Activated T-cell treated with anti-CD3 and anti-CD28 coated beads, Interleukin-2, amount 50 U/mL, for 24 hours (primary cell): Measurements from ENCODE around the gene KHDC4.
"Not testable (repeated sequence)": the region's sequence is repeated elsewhere in the genome, so short reads cannot be mapped to it uniquely, and the experiment has no call there.

ENCODE experiments used
- DNase-seq: peaks from one replicate; pipeline ENCODE4 v3.0.0-alpha.2; 2020
- H3K27ac Mint-ChIP-seq: 2 replicates; pipeline ENCODE4 v1.8.0; 2020; ENCODE audit warnings: mild to moderate bottlenecking, mixed read lengths
- H3K27me3 Mint-ChIP-seq: 2 replicates; pipeline ENCODE4 v1.8.0; 2020; ENCODE audit warnings: mixed read lengths
- H3K36me3 Mint-ChIP-seq: 2 replicates; pipeline ENCODE4 v1.8.0; 2020; ENCODE audit warnings: low read depth, mixed read lengths
- H3K4me1 Mint-ChIP-seq: 2 replicates; pipeline ENCODE4 v1.8.0; 2020; ENCODE audit warnings: low read depth, mixed read lengths
- H3K4me3 Mint-ChIP-seq: 2 replicates; pipeline ENCODE4 v1.8.0; 2020; ENCODE audit warnings: mild to moderate bottlenecking, moderate library complexity, mixed read lengths
- H3K9me3 Mint-ChIP-seq: 2 replicates; pipeline ENCODE4 v1.8.0; 2020; ENCODE audit warnings: mixed read lengths

The KHDC4 gene

GRCh38 chr1:155940482-155940992, 6.3 kb upstream of the KHDC4 start:
- peaks cover 14% of the 10 kb centered on the region for H3K36me3 Mint-ChIP-seq
- no peaks in the 10 kb centered on the region for H3K27me3 Mint-ChIP-seq
- peaks cover 57% of the 10 kb centered on the region for H3K4me1 Mint-ChIP-seq
- DNase-seq: no peak
- H3K27ac Mint-ChIP-seq: peak overlapping the region; percentile 90
- H3K4me3 Mint-ChIP-seq: no peak overlapping the region
- H3K9me3 Mint-ChIP-seq: no peaks in the 10 kb centered on the region

- Mint-ChIP-seq H3K36me3 (no peaks in the 10 kb centered on the region), H3K4me1 (peaks cover 40% of the 10 kb centered on the region), H3K4me3 (no peak overlapping the region), H3K27me3 (no peaks in the 10 kb centered on the region), H3K27ac (peak overlapping the region; percentile 60), H3K9me3 (no peaks in the 10 kb centered on the region)
- DNase-seq: no peak
Measured at GRCh38 chr1:155938220-155938627, 4.0 kb upstream of the KHDC4 start.

GRCh38 chr1:155934936-155935590, 850 bp upstream of the KHDC4 start:
- no peak overlapping the region for H3K4me3 Mint-ChIP-seq

GRCh38 chr1:155933591-155934096, 569 bp downstream of the KHDC4 start:
- no peaks in the 10 kb centered on the region for H3K9me3 Mint-ChIP-seq
- no peak overlapping the region for H3K27ac Mint-ChIP-seq
- no peak for DNase-seq
- no peaks in the 10 kb centered on the region for H3K27me3 Mint-ChIP-seq
- peaks cover 42% of the 10 kb centered on the region for H3K4me1 Mint-ChIP-seq
- peaks cover 10% of the 10 kb centered on the region for H3K36me3 Mint-ChIP-seq
- no peak overlapping the region for H3K4me3 Mint-ChIP-seq

More at GRCh38 chr1:155934936-155935590, 850 bp upstream of the KHDC4 start:
- H3K4me1 Mint-ChIP-seq: peaks cover 39% of the 10 kb centered on the region
- H3K27me3 Mint-ChIP-seq: no peaks in the 10 kb centered on the region
- no peaks in the 10 kb centered on the region for H3K9me3 Mint-ChIP-seq
- H3K27ac Mint-ChIP-seq: no peak overlapping the region
- no peak for DNase-seq
- no peaks in the 10 kb centered on the region for H3K36me3 Mint-ChIP-seq

- Mint-ChIP-seq H3K27me3 (no peaks in the 10 kb centered on the region), H3K9me3 (no peaks in the 10 kb centered on the region), H3K4me1 (peaks cover 34% of the 10 kb centered on the region), H3K4me3 (no peak overlapping the region), H3K27ac (peak overlapping the region; percentile 89), H3K36me3 (peaks cover 22% of the 10 kb centered on the region)
- DNase-seq: no peak
Measured at GRCh38 chr1:155932487-155932886, 1.7 kb downstream of the KHDC4 start.

DNA sequence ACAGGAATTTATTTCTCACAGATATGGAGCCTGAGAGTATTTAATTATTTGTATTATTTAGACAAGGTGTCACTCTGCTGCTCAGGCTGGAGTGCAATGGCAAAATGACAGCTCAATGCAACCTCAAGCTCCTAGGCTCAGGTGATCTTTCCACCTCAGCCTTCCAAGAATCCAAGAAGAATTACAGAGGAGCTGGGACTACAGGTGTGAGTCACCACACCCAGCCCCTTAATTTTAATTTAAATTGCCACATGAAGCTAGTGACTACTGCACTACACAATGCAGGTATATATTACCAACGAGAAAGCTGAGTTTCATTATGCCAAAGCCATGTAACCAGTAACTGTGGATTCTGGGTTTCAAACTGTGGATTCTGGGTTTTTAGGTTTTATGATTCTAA, 2.1 kb downstream of the KHDC4 start:
- H3K27me3 Mint-ChIP-seq: no peaks in the 10 kb centered on the region
- no peak for DNase-seq
- H3K36me3 Mint-ChIP-seq: peaks cover 26% of the 10 kb centered on the region
- no peak overlapping the region for H3K4me3 Mint-ChIP-seq
- H3K27ac Mint-ChIP-seq: peak overlapping the region; percentile 89
- H3K9me3 Mint-ChIP-seq: no peaks in the 10 kb centered on the region
- H3K4me1 Mint-ChIP-seq: peaks cover 35% of the 10 kb centered on the region

GRCh38 chr1:155931332-155932038, 2.7 kb downstream of the KHDC4 start:
- DNase-seq: no peak
- no peak overlapping the region for H3K4me3 Mint-ChIP-seq

DNA sequence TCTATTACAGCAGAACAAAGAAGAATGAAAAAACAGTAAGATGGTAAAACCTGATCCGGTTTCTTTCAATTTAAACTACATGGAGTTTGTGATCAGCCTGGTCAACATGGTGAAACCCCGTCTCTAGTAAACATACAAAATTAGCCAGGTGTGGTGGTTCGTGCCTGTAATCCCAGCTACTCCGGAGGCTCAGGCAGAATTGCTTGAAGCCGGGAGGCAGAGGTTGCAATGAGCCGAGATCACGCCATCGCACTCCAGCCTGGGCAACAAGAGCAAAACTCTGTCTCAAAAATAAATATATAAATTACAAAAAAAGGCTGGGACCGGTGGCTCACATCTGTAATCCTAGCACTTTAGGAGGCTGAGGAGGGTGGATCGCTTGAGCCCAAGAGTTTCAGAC, 3.5 kb downstream of the KHDC4 start:
- not testable (repeated sequence) for H3K4me3 Mint-ChIP-seq, H3K9me3 Mint-ChIP-seq, H3K27me3 Mint-ChIP-seq, DNase-seq
- H3K36me3 Mint-ChIP-seq: peaks cover 40% of the 10 kb centered on the region
- peaks cover 41% of the 10 kb centered on the region for H3K4me1 Mint-ChIP-seq
- peak overlapping the region; percentile 89 for H3K27ac Mint-ChIP-seq

More at GRCh38 chr1:155931332-155932038, 2.7 kb downstream of the KHDC4 start:
- Mint-ChIP-seq H3K36me3 (peaks cover 32% of the 10 kb centered on the region), H3K9me3 (no peaks in the 10 kb centered on the region), H3K4me1 (peaks cover 39% of the 10 kb centered on the region), H3K27ac (peak overlapping the region; percentile 89), H3K27me3 (no peaks in the 10 kb centered on the region)

DNA sequence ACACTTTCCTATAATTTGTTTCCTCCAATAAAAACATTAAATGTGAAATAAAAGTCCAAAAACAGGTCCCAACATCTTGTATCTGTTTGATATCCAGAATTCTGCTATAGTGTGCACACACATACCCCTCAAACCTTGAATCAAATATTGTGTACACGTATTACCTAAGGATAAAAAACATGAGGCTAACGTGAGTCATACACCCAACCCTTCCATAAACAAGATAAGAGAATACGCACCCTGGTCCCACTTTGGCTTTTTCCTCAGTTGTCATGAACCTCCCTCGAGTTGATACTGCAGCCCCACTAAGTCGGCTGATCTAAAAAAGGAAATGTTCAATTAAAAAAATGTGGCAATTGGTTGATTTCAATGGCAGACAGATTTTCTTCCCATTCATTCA, 5.2 kb downstream of the KHDC4 start:
- peaks cover 42% of the 10 kb centered on the region for H3K4me1 Mint-ChIP-seq

DNA sequence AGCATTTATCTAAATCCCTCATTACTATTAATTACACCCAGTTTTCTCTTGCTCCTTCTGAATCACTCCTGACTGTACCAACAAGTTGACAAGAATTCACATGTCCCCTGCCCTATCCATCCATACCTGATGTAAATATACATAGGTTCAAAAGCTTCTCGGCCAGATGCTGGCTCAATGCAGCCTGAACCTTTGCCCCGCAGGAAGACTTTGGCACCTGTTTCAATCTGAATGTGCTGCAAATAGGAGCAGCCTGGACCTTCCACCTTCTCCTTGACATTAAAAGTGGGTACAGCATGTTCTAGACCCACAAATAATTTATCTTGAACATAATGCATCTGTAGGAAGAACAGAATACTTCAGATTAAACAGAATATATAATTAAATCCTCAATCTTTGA, 8.7 kb downstream of the KHDC4 start:
- Mint-ChIP-seq H3K27ac (peak overlapping the region; percentile 61), H3K36me3 (peaks cover 92% of the 10 kb centered on the region), H3K4me3 (no peak overlapping the region), H3K4me1 (peaks cover 24% of the 10 kb centered on the region), H3K27me3 (no peaks in the 10 kb centered on the region), H3K9me3 (no peaks in the 10 kb centered on the region)
- DNase-seq: no peak

More for the DNA sequence above, 5.2 kb downstream of the KHDC4 start:
- Mint-ChIP-seq H3K36me3 (peaks cover 56% of the 10 kb centered on the region), H3K27ac (peak overlapping the region; percentile 47), H3K27me3 (no peaks in the 10 kb centered on the region), H3K9me3 (no peaks in the 10 kb centered on the region), H3K4me3 (no peak overlapping the region)
- no peak for DNase-seq

- Mint-ChIP-seq H3K4me3 (no peak overlapping the region), H3K27me3 (no peaks in the 10 kb centered on the region), H3K27ac (peak overlapping the region; percentile 18), H3K4me1 (peaks cover 6% of the 10 kb centered on the region), H3K9me3 (no peaks in the 10 kb centered on the region), H3K36me3 (peaks cover 98% of the 10 kb centered on the region)
- no peak for DNase-seq
Measured at GRCh38 chr1:155920717-155921116, 13.5 kb downstream of the KHDC4 start.

DNA sequence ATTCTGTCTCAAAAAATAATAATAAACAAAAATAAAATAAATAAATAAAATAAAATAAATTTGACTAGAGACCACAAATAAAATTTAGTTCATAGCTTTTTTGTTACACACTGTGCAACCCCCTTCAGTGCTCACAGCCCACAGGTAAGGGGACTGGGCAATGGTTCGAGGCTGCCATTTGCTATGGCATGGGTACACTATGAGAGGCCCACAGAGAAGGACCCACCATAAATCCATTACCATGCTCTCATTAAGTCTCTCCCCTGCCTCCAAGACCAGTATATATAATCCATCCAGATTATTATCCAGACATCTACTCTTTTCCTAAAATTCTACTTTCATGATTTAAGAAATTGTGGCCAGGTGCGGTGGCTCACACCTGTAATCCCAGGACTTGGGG, 14.4 kb downstream of the KHDC4 start:
- H3K9me3 Mint-ChIP-seq: no peaks in the 10 kb centered on the region
- no peak for DNase-seq
- peaks cover 98% of the 10 kb centered on the region for H3K36me3 Mint-ChIP-seq
- no peaks in the 10 kb centered on the region for H3K27me3 Mint-ChIP-seq
- peaks cover 4% of the 10 kb centered on the region for H3K4me1 Mint-ChIP-seq
- no peak overlapping the region for H3K4me3 Mint-ChIP-seq
- H3K27ac Mint-ChIP-seq: peak overlapping the region; percentile 37

DNA sequence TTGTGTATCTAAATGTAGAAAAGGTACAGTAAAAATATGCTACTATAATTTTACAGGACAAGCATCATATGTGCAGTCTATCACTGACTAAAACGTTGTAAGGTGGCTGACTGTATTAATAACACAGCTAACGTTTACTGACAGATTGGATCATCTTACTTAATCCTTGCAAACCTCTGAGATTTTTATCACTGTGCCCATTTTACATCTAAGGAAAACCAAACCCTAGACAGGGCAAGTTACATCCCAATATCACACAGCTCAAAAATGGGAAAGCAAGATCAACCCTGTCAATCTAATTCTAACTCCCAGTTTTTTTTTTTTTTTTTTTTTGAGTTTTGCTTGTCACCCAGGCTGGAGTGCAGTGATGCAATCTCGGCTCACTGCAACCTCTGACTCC, 15.6 kb downstream of the KHDC4 start:
- H3K9me3 Mint-ChIP-seq: no peaks in the 10 kb centered on the region
- H3K27ac Mint-ChIP-seq: peak overlapping the region; percentile 40
- peaks cover 98% of the 10 kb centered on the region for H3K36me3 Mint-ChIP-seq
- H3K4me1 Mint-ChIP-seq: peaks cover 4% of the 10 kb centered on the region
- H3K27me3 Mint-ChIP-seq: no peaks in the 10 kb centered on the region
- DNase-seq: no peak
- H3K4me3 Mint-ChIP-seq: no peak overlapping the region

GRCh38 chr1:155913969-155914757, 20.1 kb downstream of the KHDC4 start:
- peaks cover 100% of the 10 kb centered on the region for H3K36me3 Mint-ChIP-seq

More at GRCh38 chr1:155913969-155914757, 20.1 kb downstream of the KHDC4 start:
- Mint-ChIP-seq H3K27ac (peak overlapping the region; percentile 60), H3K27me3 (no peaks in the 10 kb centered on the region), H3K9me3 (no peaks in the 10 kb centered on the region), H3K4me1 (peaks cover 24% of the 10 kb centered on the region), H3K4me3 (no peak overlapping the region)
- no peak for DNase-seq
